ENCODE results near the gene FAM174C. TPM values are rescaled to one million over a fixed set of nuclear protein-coding genes. Genes with fewer than 3 reads are reported as not detected.
"Not testable (repeated sequence)": the region's sequence is repeated elsewhere in the genome, so short reads cannot be mapped to it uniquely, and the experiment has no call there.

FAM174C gene
- polyA plus RNA-seq, 1 of the 3 experiments (the other 2 are of a cell fraction) = 78.0 TPM

DNA sequence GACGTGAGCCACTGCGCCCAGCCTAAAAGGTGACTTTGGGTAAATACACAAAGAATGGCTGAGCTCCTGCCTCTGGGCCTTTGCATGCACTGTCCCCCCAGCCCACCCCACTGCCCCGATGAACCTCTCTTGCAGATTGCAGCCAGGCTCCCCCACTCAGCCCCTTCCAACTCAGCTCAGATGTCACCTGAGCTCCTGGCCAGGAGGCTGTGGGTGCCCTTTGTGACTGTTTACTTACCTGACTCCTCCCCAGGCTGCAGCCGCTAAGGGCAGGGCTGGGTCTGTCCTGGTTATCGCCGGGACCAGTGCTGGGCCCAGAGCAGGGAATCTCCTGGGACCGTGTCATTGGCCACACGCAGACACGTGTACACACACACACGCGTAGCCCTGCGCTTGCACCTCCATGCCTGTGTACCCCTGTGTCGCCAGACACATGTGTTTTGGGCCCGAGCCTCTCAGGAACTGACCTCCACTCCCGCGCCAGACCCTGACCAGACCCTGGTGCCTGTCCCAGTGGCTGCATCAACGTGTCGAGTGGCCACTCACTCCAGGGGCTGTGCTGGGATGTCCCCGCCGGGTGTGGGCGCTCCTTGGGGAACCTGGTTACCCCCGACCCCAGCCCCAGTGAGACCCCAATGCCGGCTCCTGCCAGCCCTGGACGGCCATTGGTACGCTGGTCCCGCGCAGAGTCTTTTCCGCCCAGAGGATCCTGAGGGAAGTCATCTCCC is 29.0 kb downstream of the FAM174C start:
- no peak overlapping the region for H2AFZ ChIP-seq (ENCODE audit: low read depth)
- ChIA-PET POLR2A (no interaction called here), CTCF (interaction anchor here (0.9 to 3.9 kb wide), 3 partner anchors 11 to 56 kb away, joined by 4 to 27 read pairs (median 4); no protein-coding TSS in a partner anchor)
- no peak overlapping the region for H3K27ac ChIP-seq (ENCODE audit: low read depth in 2 of 2, low read length in 1 of 2)
- TF ChIP-seq YY1 (IDR thresholded peaks at IDR 0.05; ENCODE audit: low read depth) (no peak), RCOR1 (IDR thresholded peaks at IDR 0.05; ENCODE audit: low read length) (no peak), EZH2phosphoT487 (IDR thresholded peaks at IDR 0.05; ENCODE audit: borderline replicate concordance, low read depth) (no peak), CHD2 (IDR thresholded peaks at IDR 0.05; ENCODE audit: low read length, partially characterized antibody) (no peak), NRF1 (IDR thresholded peaks at IDR 0.05; ENCODE audit: low read depth, low read length) (no peak), RAD21 (IDR thresholded peaks at IDR 0.05; ENCODE audit: low read length) (no peak), MXI1 (IDR thresholded peaks at IDR 0.05; ENCODE audit: low read depth, low read length) (no peak), GATA2 (CRISPR knock-in tag; IDR thresholded peaks at IDR 0.05) (no peak), FOXJ3 (CRISPR knock-in tag; IDR thresholded peaks at IDR 0.05) (no peak), POLR2AphosphoS5 (IDR thresholded peaks at IDR 0.05; ENCODE audit: low read depth, low read length) (no peak)
- TF ChIP-seq, protein P1, sequence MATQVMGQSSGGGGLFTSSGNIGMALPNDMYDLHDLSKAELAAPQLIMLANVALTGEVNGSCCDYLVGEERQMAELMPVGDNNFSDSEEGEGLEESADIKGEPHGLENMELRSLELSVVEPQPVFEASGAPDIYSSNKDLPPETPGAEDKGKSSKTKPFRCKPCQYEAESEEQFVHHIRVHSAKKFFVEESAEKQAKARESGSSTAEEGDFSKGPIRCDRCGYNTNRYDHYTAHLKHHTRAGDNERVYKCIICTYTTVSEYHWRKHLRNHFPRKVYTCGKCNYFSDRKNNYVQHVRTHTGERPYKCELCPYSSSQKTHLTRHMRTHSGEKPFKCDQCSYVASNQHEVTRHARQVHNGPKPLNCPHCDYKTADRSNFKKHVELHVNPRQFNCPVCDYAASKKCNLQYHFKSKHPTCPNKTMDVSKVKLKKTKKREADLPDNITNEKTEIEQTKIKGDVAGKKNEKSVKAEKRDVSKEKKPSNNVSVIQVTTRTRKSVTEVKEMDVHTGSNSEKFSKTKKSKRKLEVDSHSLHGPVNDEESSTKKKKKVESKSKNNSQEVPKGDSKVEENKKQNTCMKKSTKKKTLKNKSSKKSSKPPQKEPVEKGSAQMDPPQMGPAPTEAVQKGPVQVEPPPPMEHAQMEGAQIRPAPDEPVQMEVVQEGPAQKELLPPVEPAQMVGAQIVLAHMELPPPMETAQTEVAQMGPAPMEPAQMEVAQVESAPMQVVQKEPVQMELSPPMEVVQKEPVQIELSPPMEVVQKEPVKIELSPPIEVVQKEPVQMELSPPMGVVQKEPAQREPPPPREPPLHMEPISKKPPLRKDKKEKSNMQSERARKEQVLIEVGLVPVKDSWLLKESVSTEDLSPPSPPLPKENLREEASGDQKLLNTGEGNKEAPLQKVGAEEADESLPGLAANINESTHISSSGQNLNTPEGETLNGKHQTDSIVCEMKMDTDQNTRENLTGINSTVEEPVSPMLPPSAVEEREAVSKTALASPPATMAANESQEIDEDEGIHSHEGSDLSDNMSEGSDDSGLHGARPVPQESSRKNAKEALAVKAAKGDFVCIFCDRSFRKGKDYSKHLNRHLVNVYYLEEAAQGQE (IDR thresholded peaks at IDR 0.05; ENCODE audit: low read depth, low read length) = no peak
- TF ChIP-seq, protein P2, sequence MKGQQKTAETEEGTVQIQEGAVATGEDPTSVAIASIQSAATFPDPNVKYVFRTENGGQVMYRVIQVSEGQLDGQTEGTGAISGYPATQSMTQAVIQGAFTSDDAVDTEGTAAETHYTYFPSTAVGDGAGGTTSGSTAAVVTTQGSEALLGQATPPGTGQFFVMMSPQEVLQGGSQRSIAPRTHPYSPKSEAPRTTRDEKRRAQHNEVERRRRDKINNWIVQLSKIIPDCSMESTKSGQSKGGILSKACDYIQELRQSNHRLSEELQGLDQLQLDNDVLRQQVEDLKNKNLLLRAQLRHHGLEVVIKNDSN (IDR thresholded peaks at IDR 0.05; ENCODE audit: borderline replicate concordance, low read depth) = no peak
- TF ChIP-seq, protein P3, sequence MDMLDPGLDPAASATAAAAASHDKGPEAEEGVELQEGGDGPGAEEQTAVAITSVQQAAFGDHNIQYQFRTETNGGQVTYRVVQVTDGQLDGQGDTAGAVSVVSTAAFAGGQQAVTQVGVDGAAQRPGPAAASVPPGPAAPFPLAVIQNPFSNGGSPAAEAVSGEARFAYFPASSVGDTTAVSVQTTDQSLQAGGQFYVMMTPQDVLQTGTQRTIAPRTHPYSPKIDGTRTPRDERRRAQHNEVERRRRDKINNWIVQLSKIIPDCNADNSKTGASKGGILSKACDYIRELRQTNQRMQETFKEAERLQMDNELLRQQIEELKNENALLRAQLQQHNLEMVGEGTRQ (IDR thresholded peaks at IDR 0.05; ENCODE audit: borderline replicate concordance, low read depth, low read length) = no peak
- TF ChIP-seq, protein P4, sequence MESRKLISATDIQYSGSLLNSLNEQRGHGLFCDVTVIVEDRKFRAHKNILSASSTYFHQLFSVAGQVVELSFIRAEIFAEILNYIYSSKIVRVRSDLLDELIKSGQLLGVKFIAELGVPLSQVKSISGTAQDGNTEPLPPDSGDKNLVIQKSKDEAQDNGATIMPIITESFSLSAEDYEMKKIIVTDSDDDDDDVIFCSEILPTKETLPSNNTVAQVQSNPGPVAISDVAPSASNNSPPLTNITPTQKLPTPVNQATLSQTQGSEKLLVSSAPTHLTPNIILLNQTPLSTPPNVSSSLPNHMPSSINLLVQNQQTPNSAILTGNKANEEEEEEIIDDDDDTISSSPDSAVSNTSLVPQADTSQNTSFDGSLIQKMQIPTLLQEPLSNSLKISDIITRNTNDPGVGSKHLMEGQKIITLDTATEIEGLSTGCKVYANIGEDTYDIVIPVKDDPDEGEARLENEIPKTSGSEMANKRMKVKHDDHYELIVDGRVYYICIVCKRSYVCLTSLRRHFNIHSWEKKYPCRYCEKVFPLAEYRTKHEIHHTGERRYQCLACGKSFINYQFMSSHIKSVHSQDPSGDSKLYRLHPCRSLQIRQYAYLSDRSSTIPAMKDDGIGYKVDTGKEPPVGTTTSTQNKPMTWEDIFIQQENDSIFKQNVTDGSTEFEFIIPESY (IDR thresholded peaks at IDR 0.05; ENCODE audit: borderline replicate concordance, low read depth) = no peak
- TF ChIP-seq, protein P5, sequence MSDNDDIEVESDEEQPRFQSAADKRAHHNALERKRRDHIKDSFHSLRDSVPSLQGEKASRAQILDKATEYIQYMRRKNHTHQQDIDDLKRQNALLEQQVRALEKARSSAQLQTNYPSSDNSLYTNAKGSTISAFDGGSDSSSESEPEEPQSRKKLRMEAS (IDR thresholded peaks at IDR 0.05; ENCODE audit: low read depth) = no peak
- no peak overlapping the region for H3K4me3 ChIP-seq (ENCODE audit: low read depth in 2 of 2, low read length in 1 of 2)
- H3K9ac ChIP-seq = no peak overlapping the region
- H3F3A ChIP-seq (replicated peaks; ENCODE audit: insufficient read depth) = no peaks in the 10 kb centered on the region
- DNase-seq = no peak
- no peaks in the 10 kb centered on the region for H4K20me1 ChIP-seq (ENCODE audit: insufficient read depth)
- no peaks in the 10 kb centered on the region for H3K9me3 ChIP-seq
- no peaks in the 10 kb centered on the region for H3K27me3 ChIP-seq (ENCODE audit: insufficient read depth)
- H3K36me3 ChIP-seq (replicated peaks in 1 of 2; ENCODE audit: control insufficient read depth in 1 of 2, insufficient read depth in 2 of 2, low read length in 1 of 2) = no peaks in the 10 kb centered on the region
- H3K9me2 ChIP-seq = no peaks in the 10 kb centered on the region
- H3K79me2 ChIP-seq (ENCODE audit: insufficient read depth) = no peaks in the 10 kb centered on the region
- 89% methylated on average over 21 of the region's 28 CpGs for WGBS (ENCODE audit: low lambda C conversion rate)
- no peaks in the 10 kb centered on the region for H3K4me1 ChIP-seq (ENCODE audit: control insufficient read depth in 1 of 2, insufficient read depth in 2 of 2, low read depth in 1 of 2, low read length in 1 of 2)
- no peak overlapping the region for H3K4me2 ChIP-seq

DNA sequence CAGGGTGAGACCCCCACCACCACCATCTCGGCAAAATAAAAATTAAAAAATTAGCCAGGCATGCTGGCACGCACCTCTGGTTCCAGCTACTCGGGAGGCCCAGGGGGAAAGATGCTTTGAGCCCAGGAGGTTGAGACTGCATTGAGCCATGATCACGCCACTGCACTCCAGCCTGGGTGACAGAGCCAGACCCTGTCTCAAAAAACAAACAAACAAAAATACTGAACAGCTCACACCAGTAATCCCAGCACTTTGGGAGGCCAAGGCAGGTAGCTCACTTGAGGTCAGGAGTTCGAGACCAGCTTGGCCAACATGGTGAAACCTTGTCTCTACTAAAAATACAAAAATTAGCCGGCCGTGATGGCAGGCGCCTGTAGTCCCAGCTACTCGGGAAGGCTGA is 30.0 kb downstream of the FAM174C start:
- H2AFZ ChIP-seq (ENCODE audit: low read depth); POLR2A ChIA-PET; H3K27me3 ChIP-seq (ENCODE audit: insufficient read depth); H3F3A ChIP-seq (replicated peaks; ENCODE audit: insufficient read depth); H3K4me3 ChIP-seq (ENCODE audit: low read depth in 2 of 2, low read length in 1 of 2); CTCF ChIA-PET; H4K20me1 ChIP-seq (ENCODE audit: insufficient read depth); H3K4me1 ChIP-seq (ENCODE audit: control insufficient read depth in 1 of 2, insufficient read depth in 2 of 2, low read depth in 1 of 2, low read length in 1 of 2); H3K9me3 ChIP-seq; H3K9ac ChIP-seq; H3K36me3 ChIP-seq (replicated peaks in 1 of 2; ENCODE audit: control insufficient read depth in 1 of 2, insufficient read depth in 2 of 2, low read length in 1 of 2); H3K27ac ChIP-seq (ENCODE audit: low read depth in 2 of 2, low read length in 1 of 2); H3K9me2 ChIP-seq; H3K4me2 ChIP-seq; H3K79me2 ChIP-seq (ENCODE audit: insufficient read depth); DNase-seq: not testable (repeated sequence)
- WGBS (ENCODE audit: low lambda C conversion rate) = 90% methylated on average over 9 of the region's 9 CpGs

Measured in SK-N-SH (cell line).